ENCODE measurements around the gene CXCL12.

The CXCL12 gene

GRCh38 chr10:44385026-44385695, at the start of gene CXCL12:
Gene CXCL12, minus strand, starts transcription at chr10:44385097. Its CDS starts 92 bp downstream, at chr10:44385005.
- no peak for DNase-seq (ENCODE audit: low read depth, low spot score)

- DNase-seq (ENCODE audit: low read depth, low spot score), result no peak
Observed at GRCh38 chr10:44427479-44427878, 42.6 kb upstream of the CXCL12 start.

GRCh38 chr10:44427037-44427436, 42.1 kb upstream of the CXCL12 start:
- DNase-seq (ENCODE audit: low read depth, low spot score), result no peak

GRCh38 chr10:44426247-44427034, 41.5 kb upstream of the CXCL12 start:
- no peak for DNase-seq (ENCODE audit: low read depth, low spot score)

- no peak for DNase-seq (ENCODE audit: low read depth, low spot score)
Observed at GRCh38 chr10:44425466-44425865, 40.6 kb upstream of the CXCL12 start.

GRCh38 chr10:44424957-44425356, 40.1 kb upstream of the CXCL12 start:
- no peak for DNase-seq (ENCODE audit: low read depth, low spot score)

GRCh38 chr10:44424298-44424697, 39.4 kb upstream of the CXCL12 start:
- DNase-seq (ENCODE audit: low read depth, low spot score), result no peak

- DNase-seq (ENCODE audit: low read depth, low spot score), result no peak
Observed at GRCh38 chr10:44422570-44423101, 37.7 kb upstream of the CXCL12 start.

- DNase-seq (ENCODE audit: low read depth, low spot score), result no peak
Observed at GRCh38 chr10:44422153-44422552, 37.3 kb upstream of the CXCL12 start.

GRCh38 chr10:44419790-44420549, 35.1 kb upstream of the CXCL12 start:
- no peak for DNase-seq (ENCODE audit: low read depth, low spot score)

- no peak for DNase-seq (ENCODE audit: low read depth, low spot score)
Observed at GRCh38 chr10:44418637-44419036, 33.7 kb upstream of the CXCL12 start.

- DNase-seq (ENCODE audit: low read depth, low spot score), result no peak
Observed at GRCh38 chr10:44417761-44418160, 32.9 kb upstream of the CXCL12 start.

- no peak for DNase-seq (ENCODE audit: low read depth, low spot score)
Observed at GRCh38 chr10:44416936-44417335, 32.0 kb upstream of the CXCL12 start.

GRCh38 chr10:44416021-44416771, 31.3 kb upstream of the CXCL12 start:
- peak; percentile 25 for DNase-seq (ENCODE audit: low read depth, low spot score)

- DNase-seq (ENCODE audit: low read depth, low spot score), result peak; percentile 55
Observed at GRCh38 chr10:44415121-44415520, 30.2 kb upstream of the CXCL12 start.

GRCh38 chr10:44413416-44413815, 28.5 kb upstream of the CXCL12 start:
- no peak for DNase-seq (ENCODE audit: low read depth, low spot score)

GRCh38 chr10:44411251-44411650, 26.4 kb upstream of the CXCL12 start:
- no peak for DNase-seq (ENCODE audit: low read depth, low spot score)

GRCh38 chr10:44404741-44405437, 20.0 kb upstream of the CXCL12 start:
- DNase-seq (ENCODE audit: low read depth, low spot score), result no peak

GRCh38 chr10:44402465-44403195, 17.7 kb upstream of the CXCL12 start:
- no peak for DNase-seq (ENCODE audit: low read depth, low spot score)

- DNase-seq (ENCODE audit: low read depth, low spot score), result no peak
Observed at GRCh38 chr10:44400541-44400940, 15.6 kb upstream of the CXCL12 start.
